Activated CD8-positive, alpha-beta memory T cell treated with anti-CD3 and anti-CD28 coated beads for 36 hours (primary cell): ENCODE measurements around the gene SYVN1. TPM values are rescaled to one million over a fixed set of nuclear protein-coding genes. Genes with fewer than 3 reads are reported as not detected.
"Not testable (repeated sequence)": the region's sequence is repeated elsewhere in the genome, so short reads cannot be mapped to it uniquely, and the experiment has no call there.

Source experiments
- CTCF ChIA-PET: fragments of 350-600 bp; sonication (Branson Sonifier 250); formaldehyde crosslinking; loops from one replicate; lab custom pipeline; 2021; ENCODE audit warnings: antibody characterized with exemption; lab: Charles Lee
- POLR2A ChIA-PET: fragments of 350-600 bp; sonication (Branson Sonifier 250); formaldehyde crosslinking; loops from one replicate; lab custom pipeline; 2021; ENCODE audit warnings: antibody characterized with exemption; lab: Charles Lee
- total RNA-seq, 2 experiments: library from RNA; stranded (reverse); gene quantifications; one replicate each; pipeline ENCODE4 v1.2.3, GENCODE V29; 2021

Gene SYVN1
- 10 to 100 TPM; 33.8 to 36.6 TPM for total RNA-seq

- ChIA-PET CTCF (interaction anchor here (0.6 to 1.5 kb wide), 7 partner anchors 9 to 181 kb away, joined by 3 to 4 read pairs (median 3); partner anchors contain the start of genes FAU, MRPL49 and ZNHIT2), POLR2A (interaction anchor here (0.9 to 3.7 kb wide), 6 partner anchors 12 to 197 kb away, joined by 3 to 47 read pairs (median 10); partner anchors contain the start of genes CAPN1, FAU, MRPL49 and POLA2)
Measured at GRCh38 chr11:65134240-65134951, at the start of gene SYVN1. SYVN1 (minus strand) TSS chr11:65134519; CDS start chr11:65133601, 918 bp downstream.

DNA sequence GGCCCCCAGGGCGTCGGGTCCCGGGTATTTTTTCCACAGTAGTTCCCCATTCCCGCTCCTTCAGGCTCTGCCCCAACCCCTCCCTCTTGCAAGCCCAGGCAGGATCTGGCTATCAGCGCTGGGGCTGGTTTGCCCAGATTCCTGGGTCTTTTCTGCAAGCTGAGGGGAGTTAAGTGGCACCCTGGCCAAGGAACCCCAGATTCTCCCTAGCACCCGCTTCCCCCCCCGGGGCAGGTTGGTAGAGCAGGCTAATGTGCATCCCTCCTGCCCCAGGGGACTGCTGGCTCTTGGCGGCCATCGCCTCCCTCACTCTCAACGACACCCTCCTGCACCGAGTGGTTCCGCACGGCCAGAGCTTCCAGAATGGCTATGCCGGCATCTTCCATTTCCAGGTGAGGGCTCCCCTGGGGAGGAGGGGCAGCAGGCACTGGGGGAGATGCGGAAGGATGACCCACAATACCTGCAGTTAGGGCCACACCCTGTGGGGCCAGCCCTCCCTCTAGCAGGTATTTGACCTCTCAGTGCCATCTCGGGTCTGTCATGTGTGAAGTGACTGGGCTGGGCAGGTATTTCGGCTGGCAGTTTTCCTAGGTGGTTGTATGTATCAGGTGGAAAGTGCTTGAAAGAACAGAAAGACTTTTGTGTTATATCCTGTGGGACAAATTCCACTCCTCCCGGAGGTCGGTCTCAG lies 49.0 kb upstream of the SYVN1 start:
- CTCF ChIA-PET: interaction anchor here (0.6 kb wide), 1 partner anchor 61 kb away, joined by 3 read pairs; no protein-coding TSS in a partner anchor
- POLR2A ChIA-PET: interaction anchor here (0.6 to 2.8 kb wide), 2 partner anchors 7 to 48 kb away, joined by 3 to 15 read pairs; no protein-coding TSS in a partner anchor

- CTCF ChIA-PET: interaction anchor here (0.6 to 1.7 kb wide), 11 partner anchors 21 to 335 kb away, joined by 3 to 7 read pairs (median 3); partner anchors contain the start of genes FAU, MRPL49, SAC3D1 and ZNHIT2
- POLR2A ChIA-PET: interaction anchor here (0.6 to 2.8 kb wide), 3 partner anchors 8 to 266 kb away, joined by 3 to 15 read pairs (median 3); no protein-coding TSS in a partner anchor
Measured at GRCh38 chr11:65182258-65183170, 48.2 kb upstream of the SYVN1 start.

DNA sequence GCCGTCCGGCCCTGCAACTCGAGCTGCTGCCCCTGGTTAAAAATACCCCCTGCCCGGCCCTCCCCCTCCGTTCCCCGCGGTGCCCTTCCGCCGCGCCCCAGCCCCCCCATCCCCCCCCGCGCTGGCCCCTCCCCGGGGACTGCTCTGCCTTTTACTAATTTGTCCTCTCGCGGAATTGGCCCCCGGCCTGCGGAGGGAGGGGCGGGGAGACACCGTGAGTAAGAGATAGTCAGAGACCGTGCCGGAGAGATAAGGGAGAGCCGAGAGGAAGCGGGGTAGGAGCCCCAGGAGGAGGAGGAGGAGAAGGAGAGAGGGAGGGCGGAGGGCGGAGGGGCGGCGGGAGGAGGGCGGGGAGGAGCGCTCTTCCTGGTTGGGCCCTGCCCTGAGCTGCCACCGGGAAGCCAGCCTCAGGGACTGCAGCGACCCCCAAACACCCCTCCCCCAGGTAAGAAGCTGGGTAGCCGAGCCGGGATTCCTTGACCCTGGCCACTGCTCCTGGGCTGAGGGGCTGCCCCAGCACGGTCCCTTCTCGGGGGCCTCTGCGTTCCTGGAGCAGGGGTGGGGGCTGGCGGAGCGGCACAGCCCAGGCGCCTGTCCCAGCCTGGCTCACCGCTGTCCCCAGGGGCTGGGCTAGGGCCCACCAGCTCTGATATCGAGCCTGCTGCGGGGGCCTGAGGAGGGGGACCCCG lies 47.4 kb upstream of the SYVN1 start, which contains the start of gene CAPN1:
CAPN1 (plus strand) TSS at position 360 of the 689 bp plus-strand sequence. CDS start 774 bp downstream, outside the sequence.
- ChIA-PET POLR2A (interaction anchor here (0.6 to 2.8 kb wide), 3 partner anchors 46 to 265 kb away, joined by 3 to 15 read pairs (median 6); partner anchors contain the start of genes FAU and MRPL49), CTCF (interaction anchor here (0.6 to 1.7 kb wide), 15 partner anchors 22 to 387 kb away, joined by 3 to 7 read pairs (median 3); partner anchors contain the start of genes FAU, MRPL49, SAC3D1 and ZNHIT2)

DNA sequence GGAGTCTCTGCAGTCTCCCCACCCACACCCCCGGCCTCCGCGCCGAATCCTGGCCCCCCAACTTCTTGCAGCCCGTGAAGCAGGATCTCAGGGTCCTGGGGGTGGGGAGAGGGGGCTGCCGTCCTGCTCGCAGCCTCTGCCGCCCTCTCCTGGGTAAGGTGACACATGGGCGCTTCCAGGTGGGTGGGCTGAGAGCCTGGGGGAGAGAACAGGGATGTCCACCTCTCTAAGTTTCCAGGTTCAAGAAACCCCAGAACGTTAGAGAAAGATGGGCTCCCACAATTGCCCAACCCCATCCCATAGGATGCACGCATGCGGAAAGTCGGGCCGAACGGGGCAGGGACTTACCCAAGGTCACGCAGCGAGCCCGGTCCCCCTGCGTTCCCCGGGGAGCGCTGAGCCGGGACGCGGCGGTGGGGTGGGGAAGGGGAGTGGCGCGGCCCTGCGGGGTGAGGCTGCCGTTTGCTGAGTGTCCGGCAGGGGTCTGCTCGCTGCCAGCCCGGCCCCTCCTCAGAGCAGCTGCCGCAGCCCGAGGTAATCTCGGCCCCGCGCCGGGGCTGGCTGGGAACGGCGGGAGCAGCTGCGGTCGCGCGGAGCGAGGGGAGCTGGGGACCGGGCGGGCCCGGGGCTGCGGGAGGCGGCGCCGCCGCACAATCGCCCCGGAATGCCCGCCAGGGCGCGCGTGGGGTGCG lies 46.7 kb upstream of the SYVN1 start:
- POLR2A ChIA-PET: interaction anchor here (1.8 to 2.8 kb wide), 2 partner anchors 46 to 59 kb away, joined by 6 to 15 read pairs; partner anchors contain the start of genes FAU and MRPL49
- CTCF ChIA-PET: interaction anchor here (0.6 to 1.7 kb wide), 14 partner anchors 23 to 387 kb away, joined by 3 to 7 read pairs (median 4); partner anchors contain the start of genes SAC3D1, TM7SF2 and ZNHIT2

DNA sequence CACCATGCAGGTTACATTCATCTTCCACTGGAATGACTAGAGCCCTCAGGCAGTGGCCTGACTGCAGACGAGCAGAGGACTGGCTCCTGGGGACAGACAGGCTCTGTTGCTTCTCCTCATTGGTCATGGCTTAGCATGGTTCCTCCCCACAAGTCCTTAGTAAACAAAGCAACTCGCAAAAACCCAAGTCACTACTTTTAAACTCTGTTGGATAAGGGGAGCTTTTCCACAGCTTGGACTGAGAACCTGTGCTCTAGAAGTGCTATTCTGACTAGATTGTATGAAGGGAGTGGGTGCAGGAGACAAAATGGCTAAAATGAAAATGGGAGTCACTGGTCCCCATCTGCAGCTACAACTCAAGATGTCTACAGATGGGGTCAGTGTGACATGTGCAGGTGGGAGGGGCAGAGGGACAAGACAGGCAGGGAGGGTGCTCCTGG lies 40.3 kb upstream of the SYVN1 start:
- POLR2A ChIA-PET: not testable (repeated sequence)
- CTCF ChIA-PET: interaction anchor here (0.7 to 1.3 kb wide), 2 partner anchors 53 to 155 kb away, joined by 3 to 5 read pairs; partner anchors contain the start of genes FAU and MRPL49

GRCh38 chr11:65172600-65172999 lies 38.3 kb upstream of the SYVN1 start:
- CTCF ChIA-PET: interaction anchor here (0.7 kb wide), 1 partner anchor 50 kb away, joined by 3 read pairs; no protein-coding TSS in a partner anchor
- POLR2A ChIA-PET: no interaction called here

DNA sequence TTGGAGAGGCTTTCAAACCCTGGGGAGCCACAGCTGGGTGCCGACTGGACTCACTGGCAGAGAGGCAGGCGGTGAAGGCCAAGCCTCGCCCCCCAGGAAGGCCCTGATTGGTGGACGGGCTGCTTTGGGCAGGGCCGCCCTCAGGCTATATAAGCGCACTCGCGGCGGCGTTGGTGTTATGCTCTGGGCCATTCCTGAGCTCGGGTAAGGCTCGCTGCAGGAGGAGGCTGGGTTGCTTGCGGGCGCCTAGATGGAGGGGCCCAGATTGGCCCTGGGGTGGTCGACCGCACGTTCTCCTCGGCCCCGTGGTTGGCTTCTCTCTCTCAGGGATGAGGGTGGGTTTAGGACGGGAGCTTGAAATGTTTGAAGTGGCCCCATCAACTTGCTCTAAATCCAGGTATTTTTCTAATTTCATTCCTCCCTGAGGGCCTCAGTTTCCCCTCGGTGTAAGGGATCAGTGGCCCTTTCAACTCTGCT lies 35.8 kb upstream of the SYVN1 start, which contains the start of gene SPDYC:
SPDYC (plus strand) TSS at position 176 of the 477 bp plus-strand sequence. CDS start 1,125 bp downstream, outside the sequence.
- POLR2A ChIA-PET: no interaction called here
- CTCF ChIA-PET: no interaction called here

DNA sequence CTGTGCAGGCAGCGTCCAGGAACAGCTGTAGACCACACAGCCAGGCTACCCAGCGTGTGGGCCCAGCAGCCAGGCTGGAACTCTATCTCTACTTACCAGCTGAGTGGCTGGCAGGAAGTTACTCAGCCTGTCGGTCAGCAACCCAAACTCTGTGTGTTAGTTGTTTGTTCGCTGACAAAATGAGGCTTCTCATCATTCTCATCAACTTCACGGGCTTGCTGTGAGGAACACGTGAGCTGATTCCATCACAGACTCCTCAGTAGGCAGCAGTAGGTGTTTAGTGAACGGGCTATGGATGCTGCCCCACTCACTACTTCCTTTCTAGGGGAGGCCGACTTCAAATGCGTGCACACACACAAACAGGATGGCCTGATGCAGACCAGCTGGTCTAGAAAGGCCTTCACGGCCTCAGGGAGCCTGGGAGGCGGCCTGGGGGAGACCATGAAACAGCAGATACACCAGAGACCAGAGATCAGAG lies 34.9 kb upstream of the SYVN1 start:
- CTCF ChIA-PET: interaction anchor here (0.7 kb wide), 1 partner anchor 83 kb away, joined by 4 read pairs; no protein-coding TSS in a partner anchor

GRCh38 chr11:65167656-65168055 lies 33.3 kb upstream of the SYVN1 start:
- CTCF ChIA-PET: no interaction called here
- POLR2A ChIA-PET: no interaction called here

More for the DNA sequence above, 34.9 kb upstream of the SYVN1 start:
- POLR2A ChIA-PET: no interaction called here

GRCh38 chr11:65166893-65167292 lies 32.6 kb upstream of the SYVN1 start:
- POLR2A ChIA-PET: no interaction called here
- CTCF ChIA-PET: no interaction called here

DNA sequence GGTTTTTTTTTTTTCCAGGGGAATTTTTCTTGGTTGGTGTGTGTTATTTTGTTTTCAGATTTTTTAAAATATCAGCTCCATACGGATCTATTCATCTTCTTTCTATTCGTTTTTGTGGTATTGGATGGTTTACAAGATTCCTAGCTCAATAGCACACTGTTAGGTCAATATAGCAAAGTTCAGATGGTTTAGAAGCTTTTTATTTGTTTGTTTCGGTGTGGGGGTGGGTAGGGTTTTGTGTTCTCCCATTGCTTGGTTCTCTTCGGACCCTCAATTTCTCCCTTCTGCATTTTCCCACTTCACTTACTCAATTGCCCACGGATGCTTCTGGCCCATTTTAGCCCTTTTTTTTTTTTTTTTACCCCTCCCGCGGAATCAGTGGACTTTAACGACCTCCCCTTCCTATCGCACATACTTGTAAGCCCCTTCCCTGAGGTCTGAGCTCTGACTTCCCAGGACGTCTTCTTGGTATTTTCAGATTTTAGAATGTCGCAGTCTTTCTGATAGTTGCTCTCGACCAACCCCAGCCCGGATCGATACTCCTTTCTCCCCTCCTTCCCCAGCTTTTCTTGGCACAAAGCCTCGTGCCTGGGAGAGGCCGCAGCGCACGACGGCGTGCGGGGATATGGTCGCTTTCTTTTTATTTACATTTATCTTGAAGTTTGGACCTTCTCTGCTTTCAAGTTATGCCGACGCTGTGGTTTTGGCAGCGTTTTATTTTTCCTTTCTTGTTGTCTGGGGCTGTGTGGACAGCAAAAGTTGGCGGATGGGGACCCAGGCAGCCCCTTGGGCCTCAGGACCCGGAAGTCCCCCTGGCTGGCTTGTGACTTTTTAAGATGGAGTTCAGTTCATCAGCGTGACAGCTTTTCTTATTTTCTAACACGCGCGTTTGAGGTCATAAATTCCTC lies 31.3 kb upstream of the SYVN1 start:
- ChIA-PET POLR2A (no interaction called here), CTCF (interaction anchor here (0.7 kb wide), 2 partner anchors 107 to 1650 kb away, joined by 3 to 4 read pairs; partner anchors contain the start of gene NAALADL1)

GRCh38 chr11:65163684-65164083 lies 29.4 kb upstream of the SYVN1 start:
- ChIA-PET CTCF (interaction anchor here (0.5 kb wide), 1 partner anchor 15 kb away, joined by 4 read pairs; no protein-coding TSS in a partner anchor), POLR2A (no interaction called here)

DNA sequence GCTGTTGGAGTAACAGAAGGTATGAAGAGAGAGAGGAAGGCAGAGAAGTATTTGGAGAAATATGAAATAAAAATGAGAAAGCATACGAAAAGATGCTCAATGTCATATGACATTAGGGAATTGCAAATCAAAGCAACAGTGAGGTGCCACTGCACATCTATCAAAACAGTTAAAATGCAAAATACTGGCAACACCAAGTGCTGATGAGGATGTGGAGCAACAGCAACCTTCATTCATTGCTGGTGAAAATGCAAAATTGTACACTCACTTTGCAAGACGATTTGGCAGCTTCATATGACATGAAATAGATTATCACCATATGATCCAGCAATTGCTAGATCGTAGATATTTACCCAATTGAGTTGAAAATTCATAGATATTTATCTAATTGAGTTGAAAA lies 26.3 kb upstream of the SYVN1 start:
- POLR2A ChIA-PET: no interaction called here
- CTCF ChIA-PET: no interaction called here

- CTCF ChIA-PET: no interaction called here
- POLR2A ChIA-PET: no interaction called here
Measured at GRCh38 chr11:65159012-65159411, 24.7 kb upstream of the SYVN1 start.
